Measurements from ENCODE around the gene ZNF536. TPM values are rescaled to one million over a fixed set of nuclear protein-coding genes. Genes with fewer than 3 reads are reported as not detected.

ZNF536 gene
- total and polyA plus RNA-seq, 10 of the 15 experiments (the other 5 are each of a cell fraction or from before 2014, with no cell fraction given), result not detected

DNA sequence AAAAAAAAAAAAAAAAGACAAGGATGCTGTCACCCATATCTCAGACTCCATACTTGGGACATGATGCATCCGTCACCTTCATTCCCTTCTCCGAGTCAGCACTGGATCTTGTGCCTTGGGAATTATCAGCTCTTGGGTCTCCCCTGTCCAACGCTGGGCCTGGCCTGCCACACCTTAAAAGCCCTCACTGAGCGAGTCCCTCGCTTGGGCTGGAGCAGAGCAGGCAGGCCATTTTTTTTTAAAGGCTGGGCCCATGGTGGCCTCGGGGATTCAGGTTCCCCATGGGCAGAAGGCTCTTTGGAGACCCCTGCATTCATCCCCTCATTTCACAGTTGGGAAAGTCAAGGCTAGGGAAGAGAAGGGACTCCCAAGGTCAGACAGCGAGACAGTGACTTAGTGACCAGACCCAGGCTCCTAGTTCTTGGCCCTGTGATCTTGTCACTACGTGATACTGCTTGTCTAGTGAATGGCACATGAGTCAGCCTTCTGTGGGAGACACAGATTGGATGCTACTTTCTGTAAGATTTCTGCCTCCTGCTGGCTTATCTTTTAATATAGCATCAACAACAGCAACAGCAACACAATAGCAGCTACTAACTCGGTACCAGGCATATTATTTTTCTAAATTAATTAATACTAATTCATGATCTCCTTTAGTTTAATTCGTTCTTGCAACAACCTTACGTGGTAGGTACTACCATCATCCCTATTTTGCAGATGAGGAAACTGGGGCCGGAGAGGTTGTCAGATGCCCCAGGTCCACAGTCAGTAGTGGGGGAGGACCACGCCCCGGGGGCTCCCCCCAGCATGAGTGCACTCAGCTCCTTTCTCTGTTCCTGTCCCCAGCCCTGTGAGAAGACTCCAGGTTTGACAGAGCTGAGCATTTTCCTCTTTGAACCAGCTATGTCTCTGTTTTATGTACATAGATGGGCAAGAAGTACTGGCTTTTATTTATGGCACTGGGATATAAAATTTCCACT is 27.4 kb upstream of the ZNF536 start:
- in situ Hi-C loops (cut with MboI) (no loop called here), intact Hi-C loops (cut with micrococcal nuclease; ENCODE audit: unreplicated experiment) (no loop called here)
- Histone ChIP-seq H3K4me3 (no peak overlapping the region), H3K9me3 (replicated peaks; ENCODE audit: control insufficient read depth, insufficient read depth, low read length) (no peaks in the 10 kb centered on the region), H3K4me2 (ENCODE audit: control insufficient read depth, insufficient read depth) (no peak overlapping the region), H3K4me1 (ENCODE audit: control insufficient read depth, insufficient read depth, low read length) (no peaks in the 10 kb centered on the region), H3K9ac (ENCODE audit: control insufficient read depth, insufficient read depth, low read length) (no peak overlapping the region), H3K79me2 (ENCODE audit: control insufficient read depth, insufficient read depth, low read length) (no peaks in the 10 kb centered on the region), H3K36me3 (ENCODE audit: control insufficient read depth in 2 of 2, insufficient read depth in 2 of 2, low read length in 1 of 2) (no peaks in the 10 kb centered on the region), H4K20me1 (ENCODE audit: control insufficient read depth, insufficient read depth) (no peaks in the 10 kb centered on the region), H2AFZ (ENCODE audit: control insufficient read depth, low read depth, low read length) (no peak overlapping the region), H3K27ac (ENCODE audit: control insufficient read depth, insufficient read depth) (no peak overlapping the region), H3K27me3 (replicated peaks in 1 of 2; ENCODE audit: control insufficient read depth in 2 of 2, insufficient read depth in 2 of 2, low read length in 1 of 2) (no peaks in the 10 kb centered on the region)
- ChIA-PET POLR2A (no interaction called here), CTCF (no interaction called here), RAD21 (ENCODE audit: unreplicated experiment) (no interaction called here), SMC1A (ENCODE audit: uncharacterized antibody, unreplicated experiment) (no interaction called here)
- ATAC-seq (no peak), DNase-seq (ENCODE audit: low read depth, low spot score) (no peak), FAIRE-seq (no peak)
- WGBS (ENCODE audit: insufficient coverage, insufficient replicate concordance, low lambda C conversion rate, missing lambda C conversion rate), result 21% methylated on average over 14 of the region's 14 CpGs
- TF ChIP-seq MTA2 (IDR thresholded peaks at IDR 0.05; ENCODE audit: low read depth) (no peak), IKZF1 (conservative IDR thresholded peaks at IDR 0.05) (no peak), YBX1 (IDR thresholded peaks at IDR 0.05) (no peak)
- BruUV-seq (replicated peaks), result no TSS peak

DNA sequence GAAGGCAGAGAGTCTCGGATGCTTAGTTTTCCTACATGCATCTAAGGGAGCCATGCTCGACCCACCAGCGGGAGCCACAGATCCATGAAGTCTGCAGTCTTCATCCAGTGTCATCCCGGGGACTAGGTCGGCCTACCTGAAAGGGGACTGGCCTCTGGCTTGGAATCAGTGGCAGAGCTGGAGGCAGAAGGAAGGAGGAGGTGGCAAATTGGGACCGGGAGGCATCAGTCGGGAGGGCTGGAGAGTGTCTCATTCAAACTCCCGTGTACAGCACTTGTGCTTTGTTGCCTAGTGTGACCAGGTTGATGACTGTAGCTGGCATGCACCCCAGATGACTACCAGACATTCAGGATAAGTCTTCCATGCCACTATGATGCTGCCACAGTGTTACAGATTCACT is 26.5 kb upstream of the ZNF536 start:
- ChIA-PET SMC1A (ENCODE audit: uncharacterized antibody, unreplicated experiment) (no interaction called here), RAD21 (ENCODE audit: unreplicated experiment) (no interaction called here), CTCF (no interaction called here), POLR2A (no interaction called here)
- no peaks in the 10 kb centered on the region for H3K4me1 ChIP-seq (ENCODE audit: control insufficient read depth, insufficient read depth, low read length)
- FAIRE-seq, result no peak
- no peaks in the 10 kb centered on the region for H4K20me1 ChIP-seq (ENCODE audit: control insufficient read depth, insufficient read depth)
- WGBS (ENCODE audit: insufficient coverage, insufficient replicate concordance, low lambda C conversion rate, missing lambda C conversion rate), result 21% methylated on average over 8 of the region's 8 CpGs
- intact Hi-C loops (cut with micrococcal nuclease; ENCODE audit: unreplicated experiment), result no loop called here
- no peaks in the 10 kb centered on the region for H3K79me2 ChIP-seq (ENCODE audit: control insufficient read depth, insufficient read depth, low read length)
- no TSS peak for BruUV-seq (replicated peaks)
- no peak overlapping the region for H3K4me2 ChIP-seq (ENCODE audit: control insufficient read depth, insufficient read depth)
- no peaks in the 10 kb centered on the region for H3K9me3 ChIP-seq (replicated peaks; ENCODE audit: control insufficient read depth, insufficient read depth, low read length)
- DNase-seq (ENCODE audit: low read depth, low spot score), result no peak
- no peak overlapping the region for H3K4me3 ChIP-seq
- H3K36me3 ChIP-seq (ENCODE audit: control insufficient read depth in 2 of 2, insufficient read depth in 2 of 2, low read length in 1 of 2), result no peaks in the 10 kb centered on the region
- H3K27me3 ChIP-seq (replicated peaks in 1 of 2; ENCODE audit: control insufficient read depth in 2 of 2, insufficient read depth in 2 of 2, low read length in 1 of 2), result no peaks in the 10 kb centered on the region
- in situ Hi-C loops (cut with MboI), result no loop called here
- H3K9ac ChIP-seq (ENCODE audit: control insufficient read depth, insufficient read depth, low read length), result no peak overlapping the region
- H2AFZ ChIP-seq (ENCODE audit: control insufficient read depth, low read depth, low read length), result no peak overlapping the region
- H3K27ac ChIP-seq (ENCODE audit: control insufficient read depth, insufficient read depth), result no peak overlapping the region
- no peak for ATAC-seq
- TF ChIP-seq CREM (IDR thresholded peaks at IDR 0.05; ENCODE audit: low read depth) (no peak), MXI1 (IDR thresholded peaks at IDR 0.05; ENCODE audit: low read depth, low read length) (no peak), RUNX3 (IDR thresholded peaks at IDR 0.05; ENCODE audit: low read length) (no peak), IKZF2 (IDR thresholded peaks at IDR 0.05) (no peak), MEF2B (IDR thresholded peaks at IDR 0.05; ENCODE audit: partially characterized antibody, poor library complexity, severe bottlenecking) (no peak), CREB1 (IDR thresholded peaks at IDR 0.05; ENCODE audit: low read depth) (no peak), EED (IDR thresholded peaks at IDR 0.05; ENCODE audit: low read depth) (no peak), NR2F1 (conservative IDR thresholded peaks at IDR 0.05) (no peak), JUND (IDR thresholded peaks at IDR 0.05; ENCODE audit: low read depth, low read length) (no peak), ZNF207 (IDR thresholded peaks at IDR 0.05; ENCODE audit: borderline replicate concordance) (no peak), HDAC2 (IDR thresholded peaks at IDR 0.05) (no peak), PAX5 (IDR thresholded peaks at IDR 0.05; ENCODE audit: borderline replicate concordance, low read depth, low read length) (no peak), ETV6 (conservative IDR thresholded peaks at IDR 0.05 in 1 of 2, IDR thresholded peaks at IDR 0.05 in 1 of 2; ENCODE audit: borderline replicate concordance in 1 of 2, low read depth in 1 of 2) (no peak), CHD1 (IDR thresholded peaks at IDR 0.05; ENCODE audit: low read depth, low read length) (no peak)
- TF ChIP-seq, protein P1, sequence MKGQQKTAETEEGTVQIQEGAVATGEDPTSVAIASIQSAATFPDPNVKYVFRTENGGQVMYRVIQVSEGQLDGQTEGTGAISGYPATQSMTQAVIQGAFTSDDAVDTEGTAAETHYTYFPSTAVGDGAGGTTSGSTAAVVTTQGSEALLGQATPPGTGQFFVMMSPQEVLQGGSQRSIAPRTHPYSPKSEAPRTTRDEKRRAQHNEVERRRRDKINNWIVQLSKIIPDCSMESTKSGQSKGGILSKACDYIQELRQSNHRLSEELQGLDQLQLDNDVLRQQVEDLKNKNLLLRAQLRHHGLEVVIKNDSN (IDR thresholded peaks at IDR 0.05; ENCODE audit: borderline replicate concordance, extremely low read length, insufficient read depth, low read depth, low read length), result no peak
